ENCODE measurements around the gene ZNF746.

Gene ZNF746

GRCh38 chr7:149422914-149423301 is 74.7 kb downstream of the ZNF746 start:
- DNase-seq, result no peak
